A673 (cell line): ENCODE data around the gene CAMK2A. TPM values are rescaled to one million over a fixed set of nuclear protein-coding genes. Genes with fewer than 3 reads are reported as not detected.

Source experiments
- BruUV-seq: library from RNA; stranded (reverse); fragments of 400-500 nt; replicated peaks from 2 replicates; lab custom pipeline; 2021; lab: Mats Ljungman, UMichigan
- CTCF ChIA-PET: fragments of 300-600 bp; sonication (Branson Sonifier 250); formaldehyde crosslinking; loops from one replicate; lab custom pipeline; 2022; ENCODE audit warnings: antibody characterized with exemption; lab: Charles Lee
- POLR2A ChIA-PET: fragments of 300-600 bp; sonication (Branson Sonifier 250); formaldehyde crosslinking; loops from one replicate; lab custom pipeline; 2022; ENCODE audit warnings: antibody characterized with exemption; ENCODE audit not compliant: low non-redundant PET; lab: Charles Lee
- DNase-seq: peaks from one replicate; pipeline ENCODE4 v3.0.0-alpha.2; 2015; ENCODE audit warnings: low spot score
- H3K27ac ChIP-seq: fragments of 200-600 bp; sonication (generic); 2 replicates; pipeline ENCODE4 v1.5.1; 2016; ENCODE audit warnings: mixed run types, low read depth, mild to moderate bottlenecking, mixed read lengths, antibody characterized with exemption, low read length; ENCODE audit not compliant: poor library complexity, severe bottlenecking
- H3K27me3 ChIP-seq: fragments of 200-600 bp; sonication (generic); replicated peaks from 2 replicates; pipeline ENCODE4 v1.6.1; 2017; ENCODE audit warnings: mixed run types, low read depth, mild to moderate bottlenecking, mixed read lengths, antibody characterized with exemption, low read length; ENCODE audit not compliant: insufficient read depth, poor library complexity
- H3K36me3 ChIP-seq: fragments of 200-600 bp; sonication (generic); 2 replicates; pipeline ENCODE4 v1.6.1; 2016; ENCODE audit warnings: mixed run types, mild to moderate bottlenecking, mixed read lengths, antibody characterized with exemption, low read length; ENCODE audit not compliant: insufficient read depth, poor library complexity, severe bottlenecking
- H3K4me1 ChIP-seq: fragments of 200-600 bp; sonication (generic); 2 replicates; pipeline ENCODE4 v1.6.1; 2017; ENCODE audit warnings: mixed run types, mild to moderate bottlenecking, mixed read lengths, antibody characterized with exemption, low read length; ENCODE audit not compliant: insufficient read depth, poor library complexity, severe bottlenecking
- H3K4me3 ChIP-seq: fragments of 200-600 bp; sonication (generic); 2 replicates; pipeline ENCODE4 v1.5.1; 2016; ENCODE audit warnings: low read depth, mixed run types, mild to moderate bottlenecking, mixed read lengths, low read length; ENCODE audit not compliant: poor library complexity, severe bottlenecking
- H3K9me3 ChIP-seq: fragments of 200-600 bp; sonication (generic); 2 replicates; pipeline ENCODE4 v1.6.1; 2016; ENCODE audit warnings: mixed run types, low read depth, mild to moderate bottlenecking, mixed read lengths, antibody characterized with exemption, low read length; ENCODE audit not compliant: poor library complexity, severe bottlenecking
- EZH2 ChIP-seq: fragments of 200-600 bp; sonication (generic); IDR thresholded peaks from 2 replicates; pipeline ENCODE4 v1.6.1; 2017; ENCODE audit warnings: borderline replicate concordance, low read depth, mild to moderate bottlenecking, mixed read lengths, antibody characterized with exemption, low read length; ENCODE audit not compliant: poor library complexity, severe bottlenecking
- intact Hi-C: fragments of 100-400 bp; cut with micrococcal nuclease; formaldehyde crosslinking; loops from one replicate; pipeline ENCODE4 v1.10.0; 2022; ENCODE audit not compliant: unreplicated experiment
- total RNA-seq: library from RNA; stranded (reverse); gene quantifications from 2 replicates; pipeline ENCODE4 v1.2.3, GENCODE V29; 2021
- TF ChIP-seq, protein P1 (sequence below): fragments of 300-800, 200-600 bp; sonication (generic); conservative IDR thresholded peaks from 2 replicates; pipeline ENCODE4 v1.5.1; 2017; ENCODE audit warnings: low read depth, mild to moderate bottlenecking, antibody characterized with exemption, low read length, moderate library complexity, mixed read lengths

CAMK2A gene
- total RNA-seq, 1 experiment from 2014 or later, result not detected

DNA sequence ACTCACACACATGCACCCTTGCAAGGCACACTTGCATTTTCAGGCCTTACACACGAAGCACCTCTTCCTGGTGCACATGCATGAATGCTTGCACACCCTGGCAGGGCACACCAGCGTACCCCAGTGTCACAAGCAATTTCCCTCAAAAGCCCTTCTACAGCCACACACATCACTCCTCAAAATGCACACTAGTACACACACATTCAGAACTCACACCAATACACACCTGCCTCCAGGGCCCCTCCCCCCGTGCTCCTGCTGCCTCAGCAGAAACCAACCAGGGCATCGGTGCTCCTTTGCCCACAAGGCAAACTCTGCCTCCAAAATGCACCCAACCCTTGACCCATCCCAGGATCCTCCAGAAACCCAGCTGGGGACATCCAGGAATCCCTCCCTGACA lies 1.2 kb downstream of the CAMK2A start:
- BruUV-seq, result no TSS peak
- Histone ChIP-seq H3K27ac (no peak overlapping the region), H3K4me3 (no peak overlapping the region), H3K9me3 (no peaks in the 10 kb centered on the region), H3K4me1 (no peaks in the 10 kb centered on the region), H3K36me3 (no peaks in the 10 kb centered on the region), H3K27me3 (no peaks in the 10 kb centered on the region)
- CTCF ChIA-PET, result no interaction called here
- POLR2A ChIA-PET, result no interaction called here
- DNase-seq, result no peak
- TF ChIP-seq, protein P1, sequence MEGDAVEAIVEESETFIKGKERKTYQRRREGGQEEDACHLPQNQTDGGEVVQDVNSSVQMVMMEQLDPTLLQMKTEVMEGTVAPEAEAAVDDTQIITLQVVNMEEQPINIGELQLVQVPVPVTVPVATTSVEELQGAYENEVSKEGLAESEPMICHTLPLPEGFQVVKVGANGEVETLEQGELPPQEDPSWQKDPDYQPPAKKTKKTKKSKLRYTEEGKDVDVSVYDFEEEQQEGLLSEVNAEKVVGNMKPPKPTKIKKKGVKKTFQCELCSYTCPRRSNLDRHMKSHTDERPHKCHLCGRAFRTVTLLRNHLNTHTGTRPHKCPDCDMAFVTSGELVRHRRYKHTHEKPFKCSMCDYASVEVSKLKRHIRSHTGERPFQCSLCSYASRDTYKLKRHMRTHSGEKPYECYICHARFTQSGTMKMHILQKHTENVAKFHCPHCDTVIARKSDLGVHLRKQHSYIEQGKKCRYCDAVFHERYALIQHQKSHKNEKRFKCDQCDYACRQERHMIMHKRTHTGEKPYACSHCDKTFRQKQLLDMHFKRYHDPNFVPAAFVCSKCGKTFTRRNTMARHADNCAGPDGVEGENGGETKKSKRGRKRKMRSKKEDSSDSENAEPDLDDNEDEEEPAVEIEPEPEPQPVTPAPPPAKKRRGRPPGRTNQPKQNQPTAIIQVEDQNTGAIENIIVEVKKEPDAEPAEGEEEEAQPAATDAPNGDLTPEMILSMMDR, result no peak
- no peak for TF ChIP-seq EZH2
- intact Hi-C loops, result no loop called here

DNA sequence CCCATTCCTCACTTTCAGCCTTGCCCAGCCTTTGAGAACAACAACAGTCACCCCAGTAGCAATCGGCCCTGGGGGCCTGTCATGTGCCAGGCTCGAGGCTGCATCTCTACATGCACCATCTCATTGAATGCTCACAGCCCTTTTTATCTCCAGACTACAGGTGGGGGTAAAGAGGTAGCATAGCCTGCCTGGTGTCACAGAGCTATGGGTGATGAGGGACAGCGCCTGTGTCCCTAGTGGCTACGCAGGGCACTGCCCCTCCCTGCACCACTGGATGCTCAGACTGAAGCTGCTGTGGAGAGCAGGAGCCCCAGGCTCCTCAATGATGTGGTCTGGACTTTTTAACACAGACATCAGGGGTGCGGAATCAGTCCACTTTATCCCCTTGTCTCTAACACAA lies 2.8 kb downstream of the CAMK2A start:
- no peaks in the 10 kb centered on the region for H3K27me3 ChIP-seq
- ChIA-PET CTCF (no interaction called here), POLR2A (no interaction called here)
- DNase-seq, result no peak
- TF ChIP-seq EZH2, result no peak
- TF ChIP-seq, protein P1, result peak; percentile 29; the same call in 1 of the 2 replicates
- no peaks in the 10 kb centered on the region for H3K4me1 ChIP-seq
- no TSS peak for BruUV-seq
- H3K4me3 ChIP-seq, result no peak overlapping the region
- H3K36me3 ChIP-seq, result no peaks in the 10 kb centered on the region
- H3K27ac ChIP-seq, result no peak overlapping the region
- no peaks in the 10 kb centered on the region for H3K9me3 ChIP-seq
- intact Hi-C loops, result no loop called here

DNA sequence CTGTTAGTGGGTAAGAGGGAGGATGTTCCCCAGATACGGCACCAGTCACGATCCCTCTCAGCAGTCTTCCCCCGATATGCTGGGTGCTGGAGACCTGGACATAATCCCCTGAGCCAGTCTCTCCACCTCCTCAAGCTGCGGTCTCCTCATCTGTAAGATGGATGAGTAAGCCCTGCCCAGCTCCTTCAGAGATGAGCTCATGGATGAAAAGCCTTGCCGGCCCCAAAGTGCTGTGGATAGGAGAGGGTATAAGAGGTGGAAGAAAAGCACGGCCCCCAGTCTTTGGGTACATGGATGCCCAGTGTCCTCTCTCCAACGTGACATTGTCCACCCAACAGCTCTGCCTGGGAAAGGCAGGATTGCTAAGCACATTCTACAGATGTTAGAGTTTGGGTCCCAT lies 4.5 kb downstream of the CAMK2A start:
- Histone ChIP-seq H3K9me3 (no peaks in the 10 kb centered on the region), H3K27me3 (no peaks in the 10 kb centered on the region), H3K36me3 (no peaks in the 10 kb centered on the region), H3K4me3 (no peak overlapping the region), H3K4me1 (no peaks in the 10 kb centered on the region), H3K27ac (no peak overlapping the region)
- POLR2A ChIA-PET, result no interaction called here
- no peak for DNase-seq
- BruUV-seq, result no TSS peak
- CTCF ChIA-PET, result no interaction called here
- TF ChIP-seq, protein P1, result no peak
- no peak for TF ChIP-seq EZH2
- intact Hi-C loops, result no loop called here
